ENCODE results near the gene SLC14A1. TPM values are rescaled to one million over a fixed set of nuclear protein-coding genes. Genes with fewer than 3 reads are reported as not detected.

The SLC14A1 gene
- total RNA-seq, 4 donors from 2014 or later, result 0.95 to 26.0 TPM; not detected in 2

DNA sequence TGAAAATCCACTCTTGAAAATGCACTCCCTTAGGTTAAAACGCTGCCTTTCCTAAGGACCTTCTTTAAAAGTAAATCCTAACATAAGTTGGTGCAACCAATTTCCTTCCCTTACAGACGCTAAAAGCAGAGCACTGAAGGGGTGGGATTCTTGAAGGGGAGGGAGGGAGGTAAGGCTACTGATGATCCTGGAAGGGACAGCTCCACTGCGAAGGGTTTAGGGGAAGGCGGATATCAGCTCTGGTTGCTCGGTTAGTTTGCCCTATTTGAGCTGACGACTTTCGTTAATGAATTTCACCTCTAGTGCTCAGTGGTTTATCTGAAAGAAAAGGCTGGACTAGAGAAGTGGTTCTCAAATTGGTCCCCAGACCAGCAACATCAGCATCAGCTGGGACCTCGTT lies 51.8 kb downstream of the SLC14A1 start:
- H3K36me3 ChIP-seq, result no peaks in the 10 kb centered on the region
- H3K27ac ChIP-seq, result peak overlapping the region; percentile 22 to 51
- no peaks in the 10 kb centered on the region for H3K9me3 ChIP-seq
- no peak for DNase-seq
- H3K4me3 ChIP-seq, result peak overlapping the region; percentile 33 to 58
- H3K27me3 ChIP-seq, result no peaks in the 10 kb centered on the region
- intact Hi-C loops (cut with DNase I; ENCODE audit: low total_unique reads), result no loop called here
- no peak for TF ChIP-seq POLR2A (IDR thresholded peaks at IDR 0.05)
- TF ChIP-seq, protein P1, sequence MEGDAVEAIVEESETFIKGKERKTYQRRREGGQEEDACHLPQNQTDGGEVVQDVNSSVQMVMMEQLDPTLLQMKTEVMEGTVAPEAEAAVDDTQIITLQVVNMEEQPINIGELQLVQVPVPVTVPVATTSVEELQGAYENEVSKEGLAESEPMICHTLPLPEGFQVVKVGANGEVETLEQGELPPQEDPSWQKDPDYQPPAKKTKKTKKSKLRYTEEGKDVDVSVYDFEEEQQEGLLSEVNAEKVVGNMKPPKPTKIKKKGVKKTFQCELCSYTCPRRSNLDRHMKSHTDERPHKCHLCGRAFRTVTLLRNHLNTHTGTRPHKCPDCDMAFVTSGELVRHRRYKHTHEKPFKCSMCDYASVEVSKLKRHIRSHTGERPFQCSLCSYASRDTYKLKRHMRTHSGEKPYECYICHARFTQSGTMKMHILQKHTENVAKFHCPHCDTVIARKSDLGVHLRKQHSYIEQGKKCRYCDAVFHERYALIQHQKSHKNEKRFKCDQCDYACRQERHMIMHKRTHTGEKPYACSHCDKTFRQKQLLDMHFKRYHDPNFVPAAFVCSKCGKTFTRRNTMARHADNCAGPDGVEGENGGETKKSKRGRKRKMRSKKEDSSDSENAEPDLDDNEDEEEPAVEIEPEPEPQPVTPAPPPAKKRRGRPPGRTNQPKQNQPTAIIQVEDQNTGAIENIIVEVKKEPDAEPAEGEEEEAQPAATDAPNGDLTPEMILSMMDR (IDR thresholded peaks at IDR 0.05), result no peak
- no peaks in the 10 kb centered on the region for H3K4me1 ChIP-seq

DNA sequence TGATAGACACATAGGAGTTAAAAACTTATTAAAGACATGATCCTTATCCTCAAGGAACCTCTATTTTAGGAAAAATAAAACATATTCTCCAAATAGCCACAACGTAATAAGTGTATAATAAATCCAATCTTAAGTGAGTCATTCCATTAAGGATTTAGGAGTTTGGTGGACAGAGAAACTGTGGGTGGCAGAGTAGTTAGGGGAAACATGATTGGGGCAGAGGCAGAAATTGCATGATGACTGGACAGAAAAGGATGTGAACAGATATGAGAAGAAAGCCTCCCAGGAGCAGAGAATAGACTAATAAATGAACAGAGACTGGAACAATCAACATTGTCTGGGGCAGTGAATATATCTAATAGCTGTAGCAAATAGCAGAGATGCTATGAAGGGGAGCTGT lies 53.4 kb downstream of the SLC14A1 start:
- no peak overlapping the region for H3K4me3 ChIP-seq
- TF ChIP-seq, protein P1 (IDR thresholded peaks at IDR 0.05), result no peak
- no peak for TF ChIP-seq POLR2A (IDR thresholded peaks at IDR 0.05)
- H3K27ac ChIP-seq, result no peak overlapping the region
- no peaks in the 10 kb centered on the region for H3K4me1 ChIP-seq
- intact Hi-C loops (cut with DNase I; ENCODE audit: low total_unique reads), result no loop called here
- H3K9me3 ChIP-seq, result no peaks in the 10 kb centered on the region
- no peaks in the 10 kb centered on the region for H3K27me3 ChIP-seq
- no peak for DNase-seq
- no peaks in the 10 kb centered on the region for H3K36me3 ChIP-seq

DNA sequence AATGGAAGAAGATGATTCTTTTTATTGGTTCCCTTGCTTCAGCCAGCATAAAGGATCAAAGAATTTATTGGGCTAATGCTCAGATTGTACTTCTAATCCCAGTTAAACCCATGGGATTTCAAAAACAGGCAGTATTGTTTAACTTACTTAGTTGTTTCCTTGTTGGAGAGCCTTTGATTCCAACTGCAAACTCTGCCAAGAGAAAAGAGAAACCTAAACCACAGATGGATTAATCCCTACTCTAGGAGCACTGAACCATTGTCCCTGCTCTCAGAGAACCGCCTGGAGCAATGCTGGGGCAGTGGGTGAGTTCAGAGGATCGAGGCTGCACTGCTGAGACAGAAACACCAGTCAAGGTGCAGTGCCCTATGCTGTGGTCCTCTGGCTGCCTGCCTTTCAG lies 56.6 kb downstream of the SLC14A1 start:
- no peak for DNase-seq
- Histone ChIP-seq H3K9me3 (no peaks in the 10 kb centered on the region), H3K36me3 (no peaks in the 10 kb centered on the region), H3K4me3 (no peak overlapping the region), H3K27ac (no peak overlapping the region), H3K4me1 (no peaks in the 10 kb centered on the region), H3K27me3 (no peaks in the 10 kb centered on the region)
- intact Hi-C loops (cut with DNase I; ENCODE audit: low total_unique reads), result no loop called here
- TF ChIP-seq, protein P1 (IDR thresholded peaks at IDR 0.05), result no peak
- TF ChIP-seq POLR2A (IDR thresholded peaks at IDR 0.05), result no peak

DNA sequence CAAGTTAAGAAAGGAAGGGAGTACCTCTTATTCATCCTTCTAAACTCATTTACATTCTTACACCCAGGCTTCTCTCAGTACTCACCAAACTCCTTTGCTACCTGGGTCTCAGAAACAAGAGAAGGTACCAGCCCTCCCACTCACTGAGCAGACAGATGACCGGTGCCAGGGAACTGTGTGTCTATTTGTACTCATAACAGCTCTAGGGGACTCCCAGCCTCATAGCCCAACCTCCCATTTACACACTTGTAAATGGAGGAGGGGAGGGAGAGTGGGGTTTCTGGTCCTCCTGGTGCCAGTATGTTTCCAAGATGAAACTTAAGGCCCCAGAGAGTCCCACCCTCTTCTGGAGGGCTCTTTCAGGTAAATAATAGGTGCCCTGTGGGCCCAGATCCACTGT lies 58.7 kb downstream of the SLC14A1 start:
- DNase-seq, result no peak
- Histone ChIP-seq H3K4me1 (no peaks in the 10 kb centered on the region), H3K9me3 (no peaks in the 10 kb centered on the region), H3K27me3 (no peaks in the 10 kb centered on the region), H3K36me3 (no peaks in the 10 kb centered on the region), H3K4me3 (no peak overlapping the region), H3K27ac (no peak overlapping the region)
- intact Hi-C loops (cut with DNase I; ENCODE audit: low total_unique reads), result no loop called here
- TF ChIP-seq, protein P1 (IDR thresholded peaks at IDR 0.05), result no peak
- TF ChIP-seq POLR2A (IDR thresholded peaks at IDR 0.05), result no peak

DNA sequence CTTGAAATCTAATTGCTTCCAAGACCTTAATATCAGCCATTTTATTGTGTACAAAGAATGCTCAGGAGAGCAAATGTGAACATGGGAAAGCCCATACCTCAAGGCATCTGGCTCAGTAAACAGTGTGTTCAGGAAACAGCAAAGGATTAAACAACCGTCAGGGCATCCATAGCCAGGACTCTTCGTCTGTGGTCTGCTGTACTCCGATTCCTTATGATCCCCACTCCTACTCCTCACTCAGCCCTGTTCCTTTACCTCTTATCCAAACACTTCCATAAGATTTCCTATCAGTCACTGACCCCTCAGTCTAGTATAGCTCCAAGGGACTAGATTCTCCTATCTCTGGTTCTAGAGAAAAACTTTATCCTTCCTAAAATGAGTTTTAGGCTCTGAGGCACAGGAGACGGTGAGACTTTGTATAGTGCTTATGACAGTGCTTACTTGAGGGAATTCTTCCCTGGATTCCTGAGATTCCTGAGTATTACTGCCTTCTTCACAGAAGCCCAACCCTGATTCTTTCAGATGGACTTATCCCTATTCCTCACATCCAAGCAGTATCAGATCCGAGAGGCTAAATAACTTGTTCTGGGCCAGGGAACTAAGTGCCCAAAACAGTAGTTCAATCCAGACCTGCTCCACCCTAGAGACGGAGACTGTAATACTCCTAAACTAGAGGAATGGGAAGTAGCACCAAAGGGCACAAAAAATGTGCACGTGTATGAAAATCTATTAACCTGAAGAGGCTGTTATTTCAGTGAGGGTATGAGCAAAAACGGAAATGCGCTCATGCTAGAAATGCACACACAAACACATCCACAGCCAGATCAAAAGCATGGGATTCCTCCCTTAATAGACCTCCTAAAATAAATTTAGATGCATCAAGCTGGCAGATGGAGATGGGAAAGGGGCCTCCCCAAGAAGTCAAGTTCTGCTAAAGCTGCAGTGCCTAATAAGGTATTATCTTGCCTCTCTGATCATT lies 59.4 kb downstream of the SLC14A1 start:
- Histone ChIP-seq H3K27me3 (no peaks in the 10 kb centered on the region), H3K27ac (no peak overlapping the region), H3K36me3 (no peaks in the 10 kb centered on the region), H3K4me1 (no peaks in the 10 kb centered on the region), H3K4me3 (no peak overlapping the region), H3K9me3 (no peaks in the 10 kb centered on the region)
- TF ChIP-seq POLR2A (IDR thresholded peaks at IDR 0.05), result no peak
- TF ChIP-seq, protein P1 (IDR thresholded peaks at IDR 0.05), result no peak
- intact Hi-C loops (cut with DNase I; ENCODE audit: low total_unique reads), result no loop called here
- no peak for DNase-seq
